Measurements from ENCODE around the gene VRK2. TPM values are rescaled to one million over a fixed set of nuclear protein-coding genes. Genes with fewer than 3 reads are reported as not detected.

VRK2 gene
- 10 to 100 TPM; 22.3 to 28.9 (median 24.7) TPM for total RNA-seq
- polyA plus RNA-seq = 10.2 TPM
- long read RNA-seq, donor 1, transcript VRK2-201 (13 exons, 1,888 nt) = major isoform, 8 of 33 reads
- long read RNA-seq, donor 1, partial matches to known transcripts = 8 of 33 reads
- long read RNA-seq, donor 1, other reads (novel, unspliced or antisense) = 16 of 33 reads
- long read RNA-seq, donor 2, partial matches to known transcripts = 4 of 11 reads
- long read RNA-seq, donor 2, other reads (novel, unspliced or antisense) = 5 of 11 reads
- long read RNA-seq, donor 3, partial matches to known transcripts = 18 of 57 reads
- long read RNA-seq, donor 3, other reads (novel, unspliced or antisense) = 36 of 57 reads
- long read RNA-seq, donor 4, partial matches to known transcripts = 2 of 17 reads
- long read RNA-seq, donor 4, other reads (novel, unspliced or antisense) = 12 of 17 reads

DNA sequence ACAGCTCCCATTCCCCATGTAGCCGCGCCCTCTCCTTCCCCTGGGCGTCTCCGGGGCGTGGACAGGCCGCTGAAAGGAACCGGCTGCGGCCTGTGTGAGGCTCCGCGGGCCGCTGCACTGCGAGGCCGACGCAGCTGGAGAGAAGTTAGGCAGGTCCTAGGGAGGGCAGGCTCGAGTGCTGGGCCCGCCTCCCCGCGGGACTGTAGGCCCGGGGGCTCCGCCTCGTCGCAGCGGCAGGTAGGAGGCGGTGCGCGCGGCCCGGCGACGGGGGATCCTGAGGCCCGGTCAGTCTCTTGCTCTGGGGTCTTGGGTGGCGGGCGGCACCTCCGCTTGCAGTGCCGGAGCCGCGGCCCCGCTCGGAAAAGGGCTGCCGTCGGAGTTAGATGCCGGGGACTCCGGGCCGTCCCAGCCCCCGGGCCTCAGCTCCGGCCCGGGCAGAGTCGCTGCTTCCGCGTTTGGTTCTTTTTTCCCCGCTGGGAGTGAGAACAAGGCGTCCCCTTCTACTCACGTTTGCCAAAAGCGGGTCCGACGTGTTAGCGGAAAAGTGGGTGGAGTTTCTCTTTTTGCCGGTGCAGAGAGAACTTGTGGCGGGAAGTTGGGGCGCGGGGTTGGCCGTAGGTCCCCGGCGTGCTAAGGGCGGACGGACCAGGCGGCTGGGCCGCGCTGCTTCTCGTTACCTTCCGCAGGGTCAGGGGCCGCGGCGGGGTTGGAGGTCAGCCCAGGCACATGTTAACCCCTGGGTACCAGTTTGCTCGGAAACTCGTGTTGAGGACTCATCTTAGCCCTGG, at the start of gene VRK2:
Gene VRK2 (plus strand): TSS at position 222 of the 788 bp plus-strand sequence. CDS start 2,026 bp downstream, outside the sequence.
- H3K27ac ChIP-seq (ENCODE audit: low read length) = peak within 1 kb of the TSS; percentile 91
- intact Hi-C loops (cut with DNase I) = no loop called here
- WGBS = under 1% methylated on average over 76 of the region's 76 CpGs

GRCh38 chr2:58006256-58006951, 40.2 kb upstream of the VRK2 start:
- H3K27ac ChIP-seq (ENCODE audit: low read length) = no peak overlapping the region
- intact Hi-C loops (cut with DNase I) = no loop called here
- no peaks in the 10 kb centered on the region for H3K9me3 ChIP-seq (ENCODE audit: control insufficient read depth, low read length)
- H3K4me1 ChIP-seq (ENCODE audit: control insufficient read depth, insufficient read depth, low read length) = no peaks in the 10 kb centered on the region
- 84% methylated on average over 2 of the region's 2 CpGs for WGBS
- DNase-seq = no peak
- H3K4me3 ChIP-seq (ENCODE audit: low read length) = no peak overlapping the region
- H3K27me3 ChIP-seq (ENCODE audit: control insufficient read depth, insufficient read depth) = no peaks in the 10 kb centered on the region
- ATAC-seq = no peak

More for the DNA sequence above, at the start of gene VRK2:
- Histone ChIP-seq H3K4me1 (ENCODE audit: control insufficient read depth, insufficient read depth, low read length) (no peaks in the 10 kb centered on the region), H3K27me3 (ENCODE audit: control insufficient read depth, insufficient read depth) (no peaks in the 10 kb centered on the region), H3K4me3 (ENCODE audit: low read length) (peak within 1 kb of the TSS; percentile 74), H3K9me3 (ENCODE audit: control insufficient read depth, low read length) (no peaks in the 10 kb centered on the region)
- ATAC-seq (peak; percentile 99), DNase-seq (peak; percentile 93 to 96 (median 95))

DNA sequence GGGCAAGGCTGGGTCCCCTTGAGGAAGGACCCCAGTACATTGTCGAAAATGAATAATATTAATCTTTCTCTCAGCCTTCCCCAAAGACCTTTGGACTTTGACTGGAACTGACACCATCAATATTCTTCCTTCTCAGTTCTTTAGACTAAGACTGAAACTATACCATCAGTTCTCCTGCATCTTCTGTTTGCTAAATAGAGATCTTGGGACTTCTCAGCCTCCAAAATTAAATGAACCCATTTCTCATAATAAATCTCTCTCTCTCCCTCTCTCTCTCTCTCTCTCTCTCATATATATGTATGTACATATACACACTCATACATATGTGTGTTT, 39.7 kb upstream of the VRK2 start:
- WGBS = 55% methylated on average over 1 of the region's 1 CpG
- H3K27me3 ChIP-seq (ENCODE audit: control insufficient read depth, insufficient read depth) = no peaks in the 10 kb centered on the region
- no peaks in the 10 kb centered on the region for H3K4me1 ChIP-seq (ENCODE audit: control insufficient read depth, insufficient read depth, low read length)
- H3K4me3 ChIP-seq (ENCODE audit: low read length) = no peak overlapping the region
- no peaks in the 10 kb centered on the region for H3K9me3 ChIP-seq (ENCODE audit: control insufficient read depth, low read length)
- ATAC-seq = no peak
- no peak overlapping the region for H3K27ac ChIP-seq (ENCODE audit: low read length)
- intact Hi-C loops (cut with DNase I) = no loop called here
- DNase-seq = no peak

DNA sequence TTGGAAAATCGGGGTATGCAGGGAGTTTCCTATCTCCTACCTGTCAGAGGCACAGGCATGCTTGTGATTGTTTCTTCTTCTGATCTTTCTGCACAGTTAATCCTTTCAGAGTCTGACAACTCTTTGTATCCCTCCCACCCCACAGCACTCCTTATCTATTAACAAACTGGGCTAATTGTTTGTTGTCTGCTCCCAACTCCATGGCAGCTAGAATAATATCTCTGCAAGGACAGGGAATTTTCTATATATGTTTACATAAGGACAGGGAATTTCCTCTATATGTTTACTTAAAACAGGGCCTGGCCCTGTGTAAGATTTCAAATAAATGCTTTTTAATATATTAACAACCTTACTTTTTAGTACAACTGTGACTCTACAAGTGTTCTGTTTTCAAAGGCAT, 36.0 kb upstream of the VRK2 start:
- Histone ChIP-seq H3K4me1 (ENCODE audit: control insufficient read depth, insufficient read depth, low read length) (no peaks in the 10 kb centered on the region), H3K27me3 (ENCODE audit: control insufficient read depth, insufficient read depth) (no peaks in the 10 kb centered on the region), H3K4me3 (ENCODE audit: low read length) (no peak overlapping the region), H3K27ac (ENCODE audit: low read length) (no peak overlapping the region), H3K9me3 (ENCODE audit: control insufficient read depth, low read length) (no peaks in the 10 kb centered on the region)
- ATAC-seq = no peak
- 52% methylated on average over 1 of the region's 1 CpG for WGBS
- intact Hi-C loops (cut with DNase I) = no loop called here
- DNase-seq = no peak

- intact Hi-C loops (cut with DNase I) = no loop called here
- ATAC-seq (no peak), DNase-seq (no peak)
- Histone ChIP-seq H3K27ac (ENCODE audit: low read length) (no peak overlapping the region), H3K9me3 (ENCODE audit: control insufficient read depth, low read length) (no peaks in the 10 kb centered on the region), H3K27me3 (ENCODE audit: control insufficient read depth, insufficient read depth) (no peaks in the 10 kb centered on the region), H3K4me1 (ENCODE audit: control insufficient read depth, insufficient read depth, low read length) (no peaks in the 10 kb centered on the region), H3K4me3 (ENCODE audit: low read length) (no peak overlapping the region)
- WGBS = 42% methylated on average over 1 of the region's 1 CpG
Measured at GRCh38 chr2:58019229-58019628, 27.4 kb upstream of the VRK2 start.

- no peaks in the 10 kb centered on the region for H3K9me3 ChIP-seq (ENCODE audit: control insufficient read depth, low read length)
- no peak overlapping the region for H3K27ac ChIP-seq (ENCODE audit: low read length)
- H3K4me1 ChIP-seq (ENCODE audit: control insufficient read depth, insufficient read depth, low read length) = no peaks in the 10 kb centered on the region
- H3K4me3 ChIP-seq (ENCODE audit: low read length) = no peak overlapping the region
- H3K27me3 ChIP-seq (ENCODE audit: control insufficient read depth, insufficient read depth) = no peaks in the 10 kb centered on the region
- ATAC-seq (no peak), DNase-seq (no peak)
- intact Hi-C loops (cut with DNase I) = no loop called here
- WGBS = 86% methylated on average over 2 of the region's 2 CpGs
Measured at GRCh38 chr2:58025150-58025933, 21.3 kb upstream of the VRK2 start.

DNA sequence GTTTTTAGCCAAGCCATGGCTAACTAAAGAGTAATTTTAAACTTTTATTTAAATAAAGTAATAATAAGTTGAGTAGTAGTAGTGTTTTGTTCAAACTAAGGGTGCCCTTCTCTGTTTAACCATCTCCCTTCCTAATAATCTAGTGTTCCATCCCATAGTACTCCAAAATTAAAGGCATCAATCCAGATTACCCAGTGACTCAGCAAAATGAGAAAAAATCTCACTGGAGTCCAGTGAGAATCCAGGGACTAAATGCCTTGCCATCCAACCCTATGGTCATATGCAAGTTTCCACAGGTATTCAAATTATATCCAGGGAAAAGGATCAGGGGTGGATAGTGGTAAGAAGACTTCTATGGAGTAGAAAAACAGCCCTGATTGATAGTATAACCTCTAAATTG, 19.6 kb upstream of the VRK2 start:
- Histone ChIP-seq H3K27ac (ENCODE audit: low read length) (no peak overlapping the region), H3K4me1 (ENCODE audit: control insufficient read depth, insufficient read depth, low read length) (no peaks in the 10 kb centered on the region), H3K27me3 (ENCODE audit: control insufficient read depth, insufficient read depth) (no peaks in the 10 kb centered on the region), H3K9me3 (ENCODE audit: control insufficient read depth, low read length) (no peaks in the 10 kb centered on the region), H3K4me3 (ENCODE audit: low read length) (no peak overlapping the region)
- intact Hi-C loops (cut with DNase I) = no loop called here
- no peak for DNase-seq
- no peak for ATAC-seq

DNA sequence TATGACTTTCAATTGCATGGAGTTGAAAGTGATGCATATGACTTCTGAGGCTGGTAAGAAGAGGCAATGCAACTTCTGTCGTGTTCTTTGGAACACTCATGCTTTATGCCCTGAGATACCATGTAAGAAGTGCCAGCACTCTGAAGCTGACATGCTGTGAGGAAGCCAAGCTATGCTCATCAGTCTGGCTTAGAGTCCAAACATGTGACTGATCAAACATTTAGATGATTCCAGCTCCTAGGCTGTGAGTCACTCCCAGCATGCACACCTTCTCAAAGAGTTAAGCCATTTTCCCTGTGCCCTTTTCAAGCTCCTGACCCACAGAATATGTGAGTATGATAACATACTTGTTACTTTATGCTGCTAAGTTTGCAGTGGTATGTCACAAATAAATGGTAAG, 15.8 kb upstream of the VRK2 start:
- Histone ChIP-seq H3K9me3 (ENCODE audit: control insufficient read depth, low read length) (no peaks in the 10 kb centered on the region), H3K4me1 (ENCODE audit: control insufficient read depth, insufficient read depth, low read length) (no peaks in the 10 kb centered on the region), H3K4me3 (ENCODE audit: low read length) (no peak overlapping the region), H3K27ac (ENCODE audit: low read length) (no peak overlapping the region), H3K27me3 (ENCODE audit: control insufficient read depth, insufficient read depth) (no peaks in the 10 kb centered on the region)
- intact Hi-C loops (cut with DNase I) = no loop called here
- ATAC-seq = no peak
- 76% methylated on average over 1 of the region's 1 CpG for WGBS
- DNase-seq = no peak

DNA sequence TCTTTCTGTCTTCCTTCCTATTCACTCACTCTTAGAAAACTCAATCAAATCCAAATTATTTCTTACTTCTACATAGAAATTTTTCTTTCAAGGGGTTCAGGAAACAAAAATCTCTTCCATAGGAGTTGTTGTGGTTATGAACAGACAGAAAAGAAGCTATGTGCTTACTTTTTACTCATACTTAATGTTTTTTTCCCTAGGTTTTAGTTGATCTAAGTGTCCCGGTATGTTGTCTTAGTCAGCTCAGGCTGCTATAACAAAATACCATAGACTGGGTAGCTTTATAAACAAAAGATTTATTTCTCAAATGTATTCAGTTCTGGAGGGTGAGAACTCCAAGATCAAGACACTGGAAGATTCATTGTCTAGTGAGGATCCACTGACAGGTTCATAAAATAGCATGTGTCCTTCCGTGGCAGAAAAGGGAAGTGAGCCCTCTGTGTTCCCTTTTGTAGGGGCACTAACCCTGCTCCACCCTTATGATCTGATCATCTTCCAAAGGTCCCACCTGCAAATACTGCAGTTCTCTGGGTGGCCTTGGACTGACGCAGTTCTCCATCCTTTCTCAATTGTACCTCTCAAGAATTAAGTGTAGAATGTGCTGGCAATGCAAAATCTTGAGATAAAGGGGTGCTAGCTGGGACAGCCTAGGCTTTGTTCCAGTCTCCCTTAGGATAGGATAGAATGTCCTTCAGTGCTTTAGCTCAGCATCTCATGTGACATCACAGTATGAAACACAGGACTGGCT, 14.4 kb upstream of the VRK2 start:
- H3K4me3 ChIP-seq (ENCODE audit: low read length) = no peak overlapping the region
- H3K9me3 ChIP-seq (ENCODE audit: control insufficient read depth, low read length) = no peaks in the 10 kb centered on the region
- 77% methylated on average over 3 of the region's 3 CpGs for WGBS
- no peak for DNase-seq
- H3K27ac ChIP-seq (ENCODE audit: low read length) = no peak overlapping the region
- H3K4me1 ChIP-seq (ENCODE audit: control insufficient read depth, insufficient read depth, low read length) = no peaks in the 10 kb centered on the region
- intact Hi-C loops (cut with DNase I) = no loop called here
- H3K27me3 ChIP-seq (ENCODE audit: control insufficient read depth, insufficient read depth) = no peaks in the 10 kb centered on the region
- peak in 1 of 2 donors; percentile 45 for ATAC-seq

GRCh38 chr2:58032764-58033080, 13.9 kb upstream of the VRK2 start:
- Histone ChIP-seq H3K27ac (ENCODE audit: low read length) (no peak overlapping the region), H3K9me3 (ENCODE audit: control insufficient read depth, low read length) (no peaks in the 10 kb centered on the region), H3K27me3 (ENCODE audit: control insufficient read depth, insufficient read depth) (no peaks in the 10 kb centered on the region), H3K4me1 (ENCODE audit: control insufficient read depth, insufficient read depth, low read length) (no peaks in the 10 kb centered on the region), H3K4me3 (ENCODE audit: low read length) (no peak overlapping the region)
- 42% methylated on average over 1 of the region's 1 CpG for WGBS
- ATAC-seq (no peak), DNase-seq (no peak)
- intact Hi-C loops (cut with DNase I) = no loop called here
